HepG2 (cell line): ENCODE data around the gene TCERG1L. TPM values are rescaled to one million over a fixed set of nuclear protein-coding genes. Genes with fewer than 3 reads are reported as not detected.

Experiments used
- ATAC-seq: fragments of 200-7000 bp; cut with Tn5 transposase; 3 replicates; pipeline ENCODE4 v1.9.1; 2020; ENCODE audit warnings: mild to moderate bottlenecking, moderate library complexity
- BruUV-seq: library from RNA; stranded (reverse); fragments of 400-500 nt; replicated peaks from 2 replicates; lab custom pipeline; 2021; lab: Mats Ljungman, UMichigan
- CTCF ChIA-PET: fragments of 300-600 bp; formaldehyde crosslinking; extraction: SDS; loops from one replicate; lab custom pipeline; 2021; ENCODE audit warnings: low total read pairs, inconsistent platforms, low intra/inter-chr PET ratio; lab: Yijun Ruan, JAX
- POLR2A ChIA-PET: fragments of 350-600 bp; sonication (Branson Sonifier 250); formaldehyde crosslinking; loops from one replicate; lab custom pipeline; 2020; ENCODE audit warnings: antibody characterized with exemption, inconsistent platforms; lab: Yijun Ruan, JAX
- DNase-seq: peaks from one replicate; pipeline ENCODE4 v3.0.0-alpha.2; 2015; ENCODE audit warnings: low spot score
- FAIRE-seq: peaks from 3 replicates; lab custom pipeline; 2011; peaks lifted over from hg19 to GRCh38; lab: Jason Lieb, UNC
- H2AFZ ChIP-seq: one replicate; pipeline ENCODE4 v1.6.1; 2011; ENCODE audit warnings: low read length, inconsistent platforms
- H3K27ac ChIP-seq: fragments of 300-600 bp; 3 replicates; pipeline ENCODE4 v1.8.0; 2011; ENCODE audit warnings: mixed run types, mild to moderate bottlenecking, mixed read lengths, low read length, inconsistent platforms; ENCODE audit not compliant: insufficient read depth; ENCODE audit errors: extremely low read length
- H3K27me3 ChIP-seq, 2 experiments: fragments of 200-600 bp in 1 of 2; 2 replicates in 1 of 2; 3 replicates in 1 of 2; pipeline versions ENCODE4 v1.6.0 to v1.8.0; 2011; ENCODE audit warnings: low read length in 2 of 2, mild to moderate bottlenecking in 2 of 2, moderate library complexity in 2 of 2, inconsistent platforms in 1 of 2; ENCODE audit not compliant: insufficient read depth in 2 of 2, control insufficient read depth in 1 of 2
- H3K36me3 ChIP-seq, 2 experiments: fragments of 200-600 bp in 1 of 2; replicated peaks in 1 of 2; 2 replicates in 1 of 2; 3 replicates in 1 of 2; pipeline versions ENCODE4 v1.5.1 to v1.8.0; 2011; ENCODE audit warnings: low read length in 2 of 2, inconsistent platforms in 1 of 2; ENCODE audit not compliant: insufficient read depth in 2 of 2, control insufficient read depth in 1 of 2
- H3K4me1 ChIP-seq: 2 replicates; pipeline ENCODE4 v1.5.1; 2012; ENCODE audit warnings: low read length, inconsistent platforms; ENCODE audit not compliant: insufficient read depth
- H3K4me2 ChIP-seq: 2 replicates; pipeline ENCODE4 v1.6.0; 2011; ENCODE audit warnings: low read depth, low read length, inconsistent platforms
- H3K4me3 ChIP-seq, 3 experiments: fragments of 200-600 bp in 1 of 3; sonication (generic), shearing (Covaris generic) in 1 of 3; replicated peaks in 1 of 3; 2 replicates each; pipeline ENCODE4 v1.5.1; 2011 to 2016; ENCODE audit warnings: low read length in 3 of 3, inconsistent platforms in 2 of 3, low read depth in 2 of 3, mild to moderate bottlenecking in 2 of 3, control low read depth in 1 of 3, mixed read lengths in 1 of 3; ENCODE audit not compliant: insufficient read depth in 1 of 3
- H3K79me2 ChIP-seq: one replicate; pipeline ENCODE4 v1.6.1; 2011; ENCODE audit warnings: low read length, inconsistent platforms; ENCODE audit not compliant: insufficient read depth
- H3K9ac ChIP-seq: 2 replicates; pipeline ENCODE4 v1.6.0; 2011; ENCODE audit warnings: mild to moderate bottlenecking, low read depth, low read length, inconsistent platforms; ENCODE audit not compliant: insufficient read depth
- H3K9me3 ChIP-seq: 2 replicates; pipeline ENCODE4 v1.5.1; 2012; ENCODE audit warnings: mild to moderate bottlenecking, low read length
- H4K20me1 ChIP-seq: 2 replicates; pipeline ENCODE4 v1.6.0; 2011; ENCODE audit warnings: inconsistent platforms, mild to moderate bottlenecking, low read length, moderate library complexity; ENCODE audit not compliant: insufficient read depth
- GLI4 ChIP-seq: sonication (generic); formaldehyde crosslinking; IDR thresholded peaks from 2 replicates; pipeline ENCODE4 v1.5.1; 2020; ENCODE audit warnings: missing genetic modification reagents, mild to moderate bottlenecking, moderate library complexity, borderline replicate concordance
- HNF4A ChIP-seq: sonication (generic); formaldehyde crosslinking; IDR thresholded peaks from 2 replicates; pipeline ENCODE4 v1.4.0; 2020; ENCODE audit warnings: missing genetic modification reagents
- HOXA9 ChIP-seq: sonication (generic); formaldehyde crosslinking; IDR thresholded peaks from 2 replicates; pipeline ENCODE4 v1.8.1; 2022; ENCODE audit warnings: missing genetic modification reagents, mild to moderate bottlenecking, moderate library complexity, borderline replicate concordance
- KDM4B ChIP-seq: sonication (generic); formaldehyde crosslinking; IDR thresholded peaks from 2 replicates; pipeline ENCODE4 v1.4.0; 2020; ENCODE audit warnings: missing genetic modification reagents
- THAP7 ChIP-seq: sonication (generic); formaldehyde crosslinking; IDR thresholded peaks from 2 replicates; pipeline ENCODE4 v1.8.1; 2023; ENCODE audit warnings: mild to moderate bottlenecking, missing genetic modification reagents
- ZBTB46 ChIP-seq: sonication (generic); formaldehyde crosslinking; IDR thresholded peaks from 2 replicates; pipeline ENCODE4 v1.4.0; 2020; ENCODE audit warnings: mild to moderate bottlenecking, missing genetic modification reagents, borderline replicate concordance
- ZKSCAN1 ChIP-seq: fragments of 150-350 bp; IDR thresholded peaks from 2 replicates; pipeline ENCODE4 v1.6.1; 2014; ENCODE audit warnings: low read length
- ZNF407 ChIP-seq: sonication (generic); formaldehyde crosslinking; IDR thresholded peaks from one replicate; pipeline ENCODE4 v1.5.1; 2020; ENCODE audit warnings: mild to moderate bottlenecking, missing genetic modification reagents; ENCODE audit errors: not compliant biosample characterization
- ZNF431 ChIP-seq: sonication (generic); formaldehyde crosslinking; IDR thresholded peaks from 2 replicates; pipeline ENCODE4 v1.9.0; 2022; ENCODE audit warnings: missing genetic modification reagents, low read depth, mild to moderate bottlenecking, borderline replicate concordance
- ZNF44 ChIP-seq: sonication (generic); formaldehyde crosslinking; IDR thresholded peaks from 2 replicates; pipeline ENCODE4 v1.5.1; 2020; ENCODE audit warnings: mild to moderate bottlenecking, missing genetic modification reagents
- ZSCAN20 ChIP-seq: sonication (generic); formaldehyde crosslinking; IDR thresholded peaks from 2 replicates; pipeline ENCODE4 v1.4.0; 2020; ENCODE audit warnings: missing genetic modification reagents, mild to moderate bottlenecking, borderline replicate concordance
- ZSCAN22 ChIP-seq: sonication (generic); formaldehyde crosslinking; IDR thresholded peaks from 2 replicates; pipeline ENCODE4 v1.4.0; 2020; ENCODE audit warnings: mild to moderate bottlenecking, missing genetic modification reagents
- WGBS: methylation state at CpG from one replicate; pipeline ENCODE4 v1.1.6; 2017; ENCODE audit warnings: low lambda C conversion rate; 5-methylcytosine and 5-hydroxymethylcytosine counted together
- in situ Hi-C: cut with HindIII; loops from 2 replicates; pipeline ENCODE4 v1.10.0; 2017; ENCODE audit warnings: low pct_unique_long_range_greater_than_20kb; ENCODE audit not compliant: extremely low pct_ligation_motif_present
- intact Hi-C: fragments of 100-400 bp; cut with micrococcal nuclease; formaldehyde crosslinking; loops from one replicate; pipeline ENCODE4 v1.10.0; 2022; ENCODE audit not compliant: unreplicated experiment
- polyA plus RNA-seq, 8 experiments: library from polyadenylated mRNA; depleted of rRNA in 3 of 8; stranded (reverse) in 7 of 8; unstranded in 1 of 8; fragments of >200 nt; fragmentation: Illumina TruSeq in 4 of 8; extraction: Trizol in 4 of 8; gene quantifications; 2 replicates each; pipeline versions ENCODE4 v1.2.1 to v1.2.3, GENCODE V29; 2011 to 2016; ENCODE audit warnings: low read depth in 4 of 8, missing spikeins in 1 of 8, mixed read lengths in 1 of 8; ENCODE audit not compliant: insufficient read depth in 1 of 8
- total RNA-seq, 5 experiments: library from RNA; depleted of rRNA; stranded (reverse); fragments of >200 nt; fragmentation: Illumina TruSeq; extraction: Trizol; gene quantifications; 2 replicates each; pipeline ENCODE4 v1.2.3, GENCODE V29; 2016; ENCODE audit warnings: low read depth in 1 of 5

TCERG1L gene
- total and polyA plus RNA-seq, 2 of the 13 experiments (the other 11 are each of a cell fraction or from before 2014, with no cell fraction given) = not detected

GRCh38 chr10:131116991-131117375 lies 194.5 kb downstream of the TCERG1L start:
- Histone ChIP-seq H3K27me3 (peaks cover 3 to 66% of the 10 kb centered on the region in 2 experiments), H3K4me1 (no peaks in the 10 kb centered on the region), H3K4me2 (no peak overlapping the region), H4K20me1 (no peaks in the 10 kb centered on the region), H3K36me3 (no peaks in the 10 kb centered on the region), H3K9me3 (no peaks in the 10 kb centered on the region), H2AFZ (no peak overlapping the region), H3K27ac (no peak overlapping the region), H3K79me2 (no peaks in the 10 kb centered on the region), H3K9ac (no peak overlapping the region), H3K4me3 (no peak overlapping the region)
- in situ Hi-C loops = no loop called here
- ATAC-seq (no peak), DNase-seq (no peak), FAIRE-seq (no peak)
- intact Hi-C loops = no loop called here
- ChIA-PET CTCF (no interaction called here), POLR2A (no interaction called here)
- no peak for TF ChIP-seq ZKSCAN1
- no peak for TF ChIP-seq ZBTB46 (CRISPR knock-in tag)
- TF ChIP-seq HOXA9 (CRISPR knock-in tag) = no peak
- no peak for TF ChIP-seq GLI4 (CRISPR knock-in tag)
- no peak for TF ChIP-seq ZSCAN20 (CRISPR knock-in tag)
- no peak for TF ChIP-seq KDM4B (CRISPR knock-in tag)
- TF ChIP-seq THAP7 (CRISPR knock-in tag) = no peak
- TF ChIP-seq ZSCAN22 (CRISPR knock-in tag) = no peak
- TF ChIP-seq ZNF44 (CRISPR knock-in tag) = no peak
- TF ChIP-seq HNF4A = no peak
- no peak for TF ChIP-seq ZNF431 (CRISPR knock-in tag)
- no peak for TF ChIP-seq ZNF407 (CRISPR knock-in tag)
- WGBS = 11% methylated on average over 3 of the region's 9 CpGs
- no TSS peak for BruUV-seq
